Fibroblast of lung (primary cell): ENCODE data around the gene P3H4. TPM values are rescaled to one million over a fixed set of nuclear protein-coding genes. Genes with fewer than 3 reads are reported as not detected.

Experiments used
- DNase-seq, 2 donors: peaks; one replicate each; pipeline versions ENCODE4 v3.0.0 to v3.0.0-alpha.2; 2010; ENCODE audit warnings: low read depth in 2 of 2
- H2AFZ ChIP-seq: 2 replicates; pipeline ENCODE4 v1.5.1; 2012; ENCODE audit warnings: low read length, control low read depth, inconsistent platforms
- H3K27ac ChIP-seq: 2 replicates; pipeline ENCODE4 v1.5.1; 2011; ENCODE audit warnings: low read length, control low read depth; ENCODE audit not compliant: insufficient read depth
- H3K27me3 ChIP-seq: 2 replicates; pipeline ENCODE4 v1.5.1; 2011; ENCODE audit warnings: mild to moderate bottlenecking, low read length; ENCODE audit not compliant: control insufficient read depth, insufficient read depth
- H3K36me3 ChIP-seq: 2 replicates; pipeline ENCODE4 v1.5.1; 2011; ENCODE audit warnings: low read length; ENCODE audit not compliant: control insufficient read depth, insufficient read depth
- H3K4me1 ChIP-seq: 2 replicates; pipeline ENCODE4 v1.5.1; 2011; ENCODE audit warnings: low read length; ENCODE audit not compliant: control insufficient read depth, insufficient read depth; ENCODE audit errors: extremely low read depth
- H3K4me2 ChIP-seq: 2 replicates; pipeline ENCODE4 v1.5.1; 2011; ENCODE audit warnings: low read length, control low read depth; ENCODE audit not compliant: insufficient read depth; ENCODE audit errors: extremely low read depth
- H3K4me3 ChIP-seq, 4 experiments: fragments of 200-600 bp in 1 of 4; sonication (generic) in 1 of 4; replicated peaks in 1 of 4; 2 replicates each; pipeline ENCODE4 v1.5.1; 2011 to 2016; ENCODE audit warnings: low read length in 4 of 4, low read depth in 3 of 4, mild to moderate bottlenecking in 3 of 4, control low read depth in 2 of 4, inconsistent platforms in 1 of 4, mixed read lengths in 1 of 4; ENCODE audit not compliant: insufficient read depth in 1 of 4; ENCODE audit errors: control extremely low read depth in 1 of 4
- H3K79me2 ChIP-seq: 2 replicates; pipeline ENCODE4 v1.5.1; 2012; ENCODE audit warnings: mild to moderate bottlenecking, low read length, inconsistent platforms; ENCODE audit not compliant: control insufficient read depth, insufficient read depth
- H3K9ac ChIP-seq: 2 replicates; pipeline ENCODE4 v1.5.1; 2011; ENCODE audit warnings: mild to moderate bottlenecking, low read length, control low read depth; ENCODE audit not compliant: insufficient read depth
- H3K9me3 ChIP-seq: 2 replicates; pipeline ENCODE4 v1.5.1; 2012; ENCODE audit warnings: low read depth, low read length; ENCODE audit not compliant: control insufficient read depth, insufficient read depth
- H4K20me1 ChIP-seq: 2 replicates; pipeline ENCODE4 v1.5.1; 2011; ENCODE audit warnings: low read length; ENCODE audit not compliant: control insufficient read depth, insufficient read depth; ENCODE audit errors: extremely low read depth
- CTCF ChIP-seq, 2 donors: IDR thresholded peaks in 1 of 2; conservative IDR thresholded peaks in 1 of 2; 1 replicate in 1 of 2; 2 replicates in 1 of 2; pipeline ENCODE4 v1.5.1; 2011 to 2012; ENCODE audit warnings: low read length in 2 of 2, control low read depth in 1 of 2, inconsistent platforms in 1 of 2, low read depth in 1 of 2, mild to moderate bottlenecking in 1 of 2
- EZH2 ChIP-seq: IDR thresholded peaks from 2 replicates; pipeline ENCODE4 v1.5.1; 2012; ENCODE audit warnings: low read length, control low read depth, mild to moderate bottlenecking; ENCODE audit errors: missing control alignments
- polyA plus RNA-seq, 2 donors: library from polyadenylated mRNA; depleted of rRNA in 1 of 2; stranded (reverse) in 1 of 2; unstranded in 1 of 2; fragments of >200 nt; gene quantifications; 2 replicates each; pipeline ENCODE4 v1.2.1, GENCODE V29; 2011 to 2012; ENCODE audit warnings: missing spikeins in 1 of 2
- total RNA-seq: library from RNA; depleted of rRNA; stranded (reverse); fragments of >200 nt; gene quantifications from 2 replicates; pipeline ENCODE4 v1.2.1, GENCODE V29; 2014

P3H4 gene
- total and polyA plus RNA-seq, 2 donors (not counting 1 experiment from before 2014, with no cell fraction given), result 36.8 to 37.0 TPM

- peak overlapping the region; percentile 44 for H3K4me2 ChIP-seq
- DNase-seq, result no peak
- H3K27me3 ChIP-seq, result no peaks in the 10 kb centered on the region
- TF ChIP-seq EZH2, result no peak
- no peak for TF ChIP-seq CTCF (conservative IDR thresholded peaks at IDR 0.05 in 1 of 2, IDR thresholded peaks at IDR 0.05 in 1 of 2; ENCODE audit: low read depth in 1 of 2, low read length in 2 of 2)
- peaks cover 13% of the 10 kb centered on the region for H3K4me1 ChIP-seq
- H3K27ac ChIP-seq, result no peak overlapping the region
- no peaks in the 10 kb centered on the region for H3K9me3 ChIP-seq
- H3K36me3 ChIP-seq, result no peaks in the 10 kb centered on the region
- no peak overlapping the region for H2AFZ ChIP-seq
- H3K9ac ChIP-seq, result no peak overlapping the region
- no peak overlapping the region for H3K4me3 ChIP-seq
- H4K20me1 ChIP-seq, result no peaks in the 10 kb centered on the region
- H3K79me2 ChIP-seq, result no peaks in the 10 kb centered on the region
Measured at GRCh38 chr17:41772586-41773189, 39.1 kb downstream of the P3H4 start.

- no peak overlapping the region for H3K4me3 ChIP-seq
- no peaks in the 10 kb centered on the region for H3K27me3 ChIP-seq
- H2AFZ ChIP-seq, result no peak overlapping the region
- H3K4me2 ChIP-seq, result no peak overlapping the region
- no peak for DNase-seq
- no peak for TF ChIP-seq EZH2
- no peak for TF ChIP-seq CTCF (conservative IDR thresholded peaks at IDR 0.05 in 1 of 2, IDR thresholded peaks at IDR 0.05 in 1 of 2; ENCODE audit: low read depth in 1 of 2, low read length in 2 of 2)
- H3K9me3 ChIP-seq, result no peaks in the 10 kb centered on the region
- H3K27ac ChIP-seq, result no peak overlapping the region
- no peaks in the 10 kb centered on the region for H3K36me3 ChIP-seq
- peaks cover 11% of the 10 kb centered on the region for H3K4me1 ChIP-seq
- H4K20me1 ChIP-seq, result no peaks in the 10 kb centered on the region
- no peak overlapping the region for H3K9ac ChIP-seq
- no peaks in the 10 kb centered on the region for H3K79me2 ChIP-seq
Measured at GRCh38 chr17:41772218-41772585, 39.5 kb downstream of the P3H4 start.

- H3K79me2 ChIP-seq, result no peaks in the 10 kb centered on the region
- H3K36me3 ChIP-seq, result no peaks in the 10 kb centered on the region
- peaks cover 7% of the 10 kb centered on the region for H3K4me1 ChIP-seq
- no peak for DNase-seq
- H3K27ac ChIP-seq, result no peak overlapping the region
- TF ChIP-seq EZH2 (no peak), CTCF (conservative IDR thresholded peaks at IDR 0.05 in 1 of 2, IDR thresholded peaks at IDR 0.05 in 1 of 2; ENCODE audit: low read depth in 1 of 2, low read length in 2 of 2) (no peak)
- no peak overlapping the region for H3K4me2 ChIP-seq
- H3K9me3 ChIP-seq, result no peaks in the 10 kb centered on the region
- no peak overlapping the region for H3K9ac ChIP-seq
- H3K27me3 ChIP-seq, result no peaks in the 10 kb centered on the region
- no peaks in the 10 kb centered on the region for H4K20me1 ChIP-seq
- no peak overlapping the region for H3K4me3 ChIP-seq
- H2AFZ ChIP-seq, result no peak overlapping the region
Measured at GRCh38 chr17:41771389-41772206, 40.2 kb downstream of the P3H4 start.
